ENCODE measurements around the gene ABCC9.

ABCC9 gene

DNA sequence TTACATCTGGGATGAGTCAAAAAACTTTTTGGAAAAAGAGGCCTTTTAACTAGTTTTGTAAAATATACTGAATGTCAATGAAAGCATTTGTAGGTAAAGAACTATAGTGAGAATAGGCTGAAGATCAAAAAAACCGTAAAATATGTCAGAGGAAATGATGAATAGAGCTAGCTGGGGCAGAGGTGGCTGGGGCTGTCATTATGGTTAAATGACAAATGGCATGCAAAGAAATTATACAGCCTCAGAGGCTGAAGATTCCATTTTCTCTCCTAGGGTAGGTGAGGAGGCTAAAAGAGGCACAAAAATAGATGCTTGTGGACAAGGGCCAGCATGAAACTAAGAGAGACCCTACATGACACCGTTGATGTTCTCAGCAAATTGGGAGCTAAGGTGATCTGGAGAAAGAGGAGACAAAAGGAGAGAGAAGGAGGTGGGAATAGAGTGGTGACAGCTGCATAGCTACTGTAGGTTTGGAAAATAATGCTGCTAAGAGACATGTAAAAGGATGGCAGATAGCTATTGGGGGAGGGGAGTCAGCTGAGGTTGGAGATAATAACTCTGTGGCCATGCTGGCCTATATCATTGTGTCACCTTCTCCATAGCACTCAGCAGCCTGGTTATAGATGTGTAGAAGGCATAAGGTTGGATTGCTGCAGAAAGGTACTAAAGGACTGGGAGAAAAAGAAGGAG is 63.8 kb downstream of the ABCC9 start:
- no peaks in the 10 kb centered on the region for H3K27me3 ChIP-seq (ENCODE audit: insufficient read depth, poor library complexity, severe bottlenecking)
- no peak for DNase-seq (ENCODE audit: low read depth in 1 of 2, low spot score in 1 of 2)
- H3K27ac ChIP-seq (replicated peaks): no peak overlapping the region
- no peak overlapping the region for H3K4me3 ChIP-seq (replicated peaks; ENCODE audit: insufficient read depth, low read length)
- TF ChIP-seq POLR2AphosphoS5 (IDR thresholded peaks at IDR 0.05; ENCODE audit: low read depth) (no peak), SPI1 (IDR thresholded peaks at IDR 0.05; ENCODE audit: borderline replicate concordance, low read depth) (no peak), GABPA (IDR thresholded peaks at IDR 0.05; ENCODE audit: low read depth) (no peak)

DNA sequence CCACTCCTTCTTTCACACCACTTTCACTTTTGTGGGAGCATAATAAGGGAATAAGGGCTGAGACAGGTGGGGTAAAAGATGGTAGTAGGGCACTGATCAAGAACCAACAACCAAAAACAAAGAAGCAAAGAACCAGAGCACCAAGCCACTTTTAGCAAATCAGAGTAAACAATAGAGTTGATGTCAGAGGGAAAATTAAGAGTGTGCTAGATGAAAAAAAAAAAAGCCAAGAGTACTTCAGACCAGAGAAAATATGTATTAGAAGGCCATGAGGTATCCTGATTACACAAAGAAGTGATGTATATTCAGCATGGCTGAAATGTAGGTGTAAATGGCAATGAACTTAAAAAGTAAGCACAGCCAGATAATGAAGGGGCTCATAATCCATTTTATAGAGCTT is 75.4 kb downstream of the ABCC9 start:
- Histone ChIP-seq H3K27me3 (ENCODE audit: insufficient read depth, poor library complexity, severe bottlenecking) (no peaks in the 10 kb centered on the region), H3K27ac (replicated peaks) (no peak overlapping the region), H3K4me3 (replicated peaks; ENCODE audit: insufficient read depth, low read length) (no peak overlapping the region)
- no peak for DNase-seq (ENCODE audit: low read depth in 1 of 2, low spot score in 1 of 2)
- TF ChIP-seq CTCF (IDR thresholded peaks at IDR 0.05; ENCODE audit: insufficient read depth, low read length): no peak
- no peak for TF ChIP-seq GABPA (IDR thresholded peaks at IDR 0.05; ENCODE audit: low read depth)
- TF ChIP-seq REST (IDR thresholded peaks at IDR 0.05; ENCODE audit: insufficient replicate concordance, low read depth): no peak
- no peak for TF ChIP-seq SPI1 (IDR thresholded peaks at IDR 0.05; ENCODE audit: borderline replicate concordance, low read depth)
- no peak for TF ChIP-seq POLR2AphosphoS5 (IDR thresholded peaks at IDR 0.05; ENCODE audit: low read depth)

DNA sequence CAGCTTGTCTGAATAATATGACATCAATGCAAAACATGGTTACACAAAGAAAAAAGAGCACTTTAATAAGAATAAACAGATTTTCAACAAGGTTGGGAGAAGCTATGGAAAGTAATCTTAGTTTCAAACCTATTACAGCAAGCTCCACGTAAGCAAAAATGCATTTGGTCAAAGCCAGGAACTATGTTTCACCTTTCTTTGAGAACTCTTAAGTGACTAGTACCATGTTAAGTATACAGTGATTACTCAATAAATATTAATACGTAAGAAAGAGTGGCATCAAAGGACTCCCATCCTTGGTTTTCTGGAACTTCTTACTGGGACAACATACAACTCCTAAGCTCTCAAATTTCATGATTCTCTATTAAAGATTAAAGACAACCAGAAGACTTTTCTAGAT is 80.7 kb downstream of the ABCC9 start:
- Histone ChIP-seq H3K27ac (replicated peaks) (no peak overlapping the region), H3K4me3 (replicated peaks; ENCODE audit: insufficient read depth, low read length) (no peak overlapping the region), H3K27me3 (ENCODE audit: insufficient read depth, poor library complexity, severe bottlenecking) (no peaks in the 10 kb centered on the region)
- TF ChIP-seq POLR2AphosphoS5 (IDR thresholded peaks at IDR 0.05; ENCODE audit: low read depth): no peak
- no peak for DNase-seq (ENCODE audit: low read depth in 1 of 2, low spot score in 1 of 2)

GRCh38 chr12:21860128-21860527 is 81.1 kb downstream of the ABCC9 start:
- H3K4me3 ChIP-seq (replicated peaks; ENCODE audit: insufficient read depth, low read length): no peak overlapping the region
- TF ChIP-seq GABPA (IDR thresholded peaks at IDR 0.05; ENCODE audit: low read depth) (no peak), CTCF (IDR thresholded peaks at IDR 0.05; ENCODE audit: insufficient read depth, low read length) (no peak), SPI1 (IDR thresholded peaks at IDR 0.05; ENCODE audit: borderline replicate concordance, low read depth) (no peak), REST (IDR thresholded peaks at IDR 0.05; ENCODE audit: insufficient replicate concordance, low read depth) (no peak), POLR2AphosphoS5 (IDR thresholded peaks at IDR 0.05; ENCODE audit: low read depth) (no peak)
- no peak for DNase-seq (ENCODE audit: low read depth in 1 of 2, low spot score in 1 of 2)
- no peak overlapping the region for H3K27ac ChIP-seq (replicated peaks)
- no peaks in the 10 kb centered on the region for H3K27me3 ChIP-seq (ENCODE audit: insufficient read depth, poor library complexity, severe bottlenecking)

- Histone ChIP-seq H3K4me3 (replicated peaks; ENCODE audit: insufficient read depth, low read length) (no peak overlapping the region), H3K27ac (replicated peaks) (no peak overlapping the region), H3K27me3 (ENCODE audit: insufficient read depth, poor library complexity, severe bottlenecking) (no peaks in the 10 kb centered on the region)
- TF ChIP-seq REST (IDR thresholded peaks at IDR 0.05; ENCODE audit: insufficient replicate concordance, low read depth) (no peak), SPI1 (IDR thresholded peaks at IDR 0.05; ENCODE audit: borderline replicate concordance, low read depth) (no peak), GABPA (IDR thresholded peaks at IDR 0.05; ENCODE audit: low read depth) (no peak), POLR2AphosphoS5 (IDR thresholded peaks at IDR 0.05; ENCODE audit: low read depth) (no peak), CTCF (IDR thresholded peaks at IDR 0.05; ENCODE audit: insufficient read depth, low read length) (no peak)
- DNase-seq (ENCODE audit: low read depth in 1 of 2, low spot score in 1 of 2): no peak
Observed at GRCh38 chr12:21852251-21852650, 89.0 kb downstream of the ABCC9 start.

Data from HL-60 (cell line).